Activated T-helper 1 cell treated with anti-CD3 and anti-CD28 coated beads, Interleukin-2, amount 50 U/mL, for 16 hours (primary cell): Measurements from ENCODE around the gene LRRC47.
"Not testable (repeated sequence)": the region's sequence is repeated elsewhere in the genome, so short reads cannot be mapped to it uniquely, and the experiment has no call there.

ENCODE experiments used
- DNase-seq, 2 donors: peaks; one replicate each; pipeline ENCODE4 v3.0.0-alpha.2; 2020; ENCODE audit warnings: low read depth in 1 of 2, low spot score in 1 of 2

LRRC47 gene

GRCh38 chr1:3816331-3817137, 20.2 kb upstream of the LRRC47 start:
- no peak for DNase-seq

GRCh38 chr1:3814771-3815561, 18.7 kb upstream of the LRRC47 start:
- DNase-seq, result no peak

GRCh38 chr1:3814065-3814464, 17.8 kb upstream of the LRRC47 start:
- DNase-seq, result no peak

- DNase-seq, result no peak
Observed at GRCh38 chr1:3811595-3811911, 15.3 kb upstream of the LRRC47 start.

- DNase-seq, result not testable (repeated sequence)
Observed at GRCh38 chr1:3810149-3810761, 14.0 kb upstream of the LRRC47 start.

- no peak for DNase-seq
Observed at GRCh38 chr1:3809680-3810079, 13.4 kb upstream of the LRRC47 start.

GRCh38 chr1:3807769-3808168, 11.5 kb upstream of the LRRC47 start:
- DNase-seq, result no peak

- DNase-seq, result no peak
Observed at GRCh38 chr1:3805038-3805437, 8.7 kb upstream of the LRRC47 start.

GRCh38 chr1:3804627-3804944, 8.3 kb upstream of the LRRC47 start:
- DNase-seq, result not testable (repeated sequence)

GRCh38 chr1:3803905-3804626, 7.8 kb upstream of the LRRC47 start:
- DNase-seq, result no peak

GRCh38 chr1:3800795-3801194, 4.5 kb upstream of the LRRC47 start:
- DNase-seq, result not testable (repeated sequence)

- no peak for DNase-seq
Observed at GRCh38 chr1:3799976-3800685, 3.8 kb upstream of the LRRC47 start.

- no peak for DNase-seq
Observed at GRCh38 chr1:3795453-3796214, 664 bp downstream of the LRRC47 start.

GRCh38 chr1:3790952-3791351, 5.3 kb downstream of the LRRC47 start:
- no peak for DNase-seq

- no peak for DNase-seq
Observed at GRCh38 chr1:3790500-3790923, 5.8 kb downstream of the LRRC47 start.

- no peak for DNase-seq
Observed at GRCh38 chr1:3789421-3790300, 6.6 kb downstream of the LRRC47 start.

- DNase-seq, result no peak
Observed at GRCh38 chr1:3788756-3789420, 7.4 kb downstream of the LRRC47 start.

- DNase-seq, result no peak
Observed at GRCh38 chr1:3787745-3788605, 8.3 kb downstream of the LRRC47 start.
